Loucy (cell line): Measurements from ENCODE around the gene LOXL1.

Experiments used
- H2AFZ ChIP-seq: fragments of 200-600 bp; sonication (generic); 2 replicates; pipeline ENCODE4 v1.6.0; 2016; ENCODE audit warnings: antibody characterized with exemption, mild to moderate bottlenecking, low read length, moderate library complexity
- H3F3A ChIP-seq: fragments of 200-600 bp; 2 replicates; pipeline ENCODE4 v1.6.0; 2016; ENCODE audit warnings: antibody characterized with exemption, low read depth, mild to moderate bottlenecking
- H3K27me3 ChIP-seq: fragments of 200-600 bp; sonication (generic); 2 replicates; pipeline ENCODE4 v1.6.1; 2014; ENCODE audit warnings: low read length, mild to moderate bottlenecking; ENCODE audit not compliant: insufficient read depth, poor library complexity, severe bottlenecking
- H3K36me3 ChIP-seq: fragments of 200-600 bp; sonication (generic); 2 replicates; pipeline ENCODE4 v1.6.1; 2016; ENCODE audit warnings: low read length; ENCODE audit not compliant: insufficient read depth
- H3K4me1 ChIP-seq: fragments of 200-600 bp; sonication (generic); 2 replicates; pipeline ENCODE4 v1.5.1; 2014; ENCODE audit warnings: low read length, mild to moderate bottlenecking; ENCODE audit not compliant: insufficient read depth, poor library complexity, severe bottlenecking
- H3K4me2 ChIP-seq: fragments of 200-600 bp; sonication (generic); 2 replicates; pipeline ENCODE4 v1.6.0; 2014; ENCODE audit warnings: antibody characterized with exemption, low read length, low read depth, mild to moderate bottlenecking; ENCODE audit not compliant: poor library complexity, severe bottlenecking
- H3K4me3 ChIP-seq: fragments of 200-600 bp; sonication (generic); 2 replicates; pipeline ENCODE4 v1.5.1; 2014; ENCODE audit warnings: low read length, mild to moderate bottlenecking, mixed read lengths; ENCODE audit not compliant: poor library complexity, severe bottlenecking
- H3K79me2 ChIP-seq: fragments of 200-600 bp; sonication (generic); 2 replicates; pipeline ENCODE4 v1.6.1; 2014; ENCODE audit warnings: low read length; ENCODE audit not compliant: insufficient read depth
- H3K9ac ChIP-seq: fragments of 200-600 bp; sonication (generic); 2 replicates; pipeline ENCODE4 v1.6.0; 2014; ENCODE audit warnings: mild to moderate bottlenecking, low read depth, low read length, moderate library complexity; ENCODE audit not compliant: poor library complexity, severe bottlenecking
- H3K9me2 ChIP-seq: fragments of 200-600 bp; sonication (generic); replicated peaks from 2 replicates; pipeline ENCODE4 v1.6.1; 2016; ENCODE audit warnings: low read depth, low read length, mixed read lengths
- H3K9me3 ChIP-seq: fragments of 200-600 bp; sonication (generic); 2 replicates; pipeline ENCODE4 v1.6.1; 2014; ENCODE audit warnings: mild to moderate bottlenecking, antibody characterized with exemption, low read length, low read depth; ENCODE audit not compliant: insufficient read depth
- H4K20me1 ChIP-seq: fragments of 200-600 bp; sonication (generic); 2 replicates; pipeline ENCODE4 v1.6.0; 2014; ENCODE audit warnings: antibody characterized with exemption, low read length, mild to moderate bottlenecking; ENCODE audit not compliant: insufficient read depth, poor library complexity, severe bottlenecking
- CTCF ChIP-seq: fragments of 200-600 bp; sonication (generic); conservative IDR thresholded peaks from 2 replicates; pipeline ENCODE4 v1.5.1; 2014; ENCODE audit warnings: mild to moderate bottlenecking, antibody characterized with exemption, low read length
- EZH2phosphoT487 ChIP-seq: fragments of 200-600 bp; IDR thresholded peaks from 2 replicates; pipeline ENCODE4 v1.6.1; 2018; ENCODE audit warnings: antibody characterized with exemption, mild to moderate bottlenecking, moderate library complexity, borderline replicate concordance

Gene LOXL1

GRCh38 chr15:73886717-73887345 lies 39.4 kb upstream of the LOXL1 start:
- Histone ChIP-seq H3K27me3 (no peaks in the 10 kb centered on the region), H3K4me1 (no peaks in the 10 kb centered on the region), H2AFZ (no peak overlapping the region), H3K9me2 (no peaks in the 10 kb centered on the region), H3F3A (no peaks in the 10 kb centered on the region), H3K79me2 (no peaks in the 10 kb centered on the region), H3K4me3 (no peak overlapping the region), H3K36me3 (no peaks in the 10 kb centered on the region), H4K20me1 (no peaks in the 10 kb centered on the region), H3K9me3 (no peaks in the 10 kb centered on the region), H3K4me2 (no peak overlapping the region), H3K9ac (no peak overlapping the region)
- TF ChIP-seq CTCF: no peak

- Histone ChIP-seq H3K4me3 (no peak overlapping the region), H3K9ac (no peak overlapping the region), H3K4me1 (no peaks in the 10 kb centered on the region), H3K79me2 (no peaks in the 10 kb centered on the region), H3K4me2 (no peak overlapping the region), H3F3A (no peaks in the 10 kb centered on the region), H3K36me3 (no peaks in the 10 kb centered on the region), H3K27me3 (no peaks in the 10 kb centered on the region), H4K20me1 (no peaks in the 10 kb centered on the region), H3K9me3 (no peaks in the 10 kb centered on the region), H2AFZ (no peak overlapping the region), H3K9me2 (no peaks in the 10 kb centered on the region)
- no peak for TF ChIP-seq EZH2phosphoT487
Observed at GRCh38 chr15:73887481-73887880, 38.8 kb upstream of the LOXL1 start.

GRCh38 chr15:73888224-73889041 lies 37.8 kb upstream of the LOXL1 start:
- H3K27me3 ChIP-seq: no peaks in the 10 kb centered on the region
- H3K9ac ChIP-seq: no peak overlapping the region

More at GRCh38 chr15:73888224-73889041, 37.8 kb upstream of the LOXL1 start:
- Histone ChIP-seq H3K9me2 (no peaks in the 10 kb centered on the region), H3F3A (no peaks in the 10 kb centered on the region), H3K4me2 (no peak overlapping the region), H3K36me3 (no peaks in the 10 kb centered on the region), H3K79me2 (no peaks in the 10 kb centered on the region), H3K4me1 (no peaks in the 10 kb centered on the region), H4K20me1 (no peaks in the 10 kb centered on the region), H3K4me3 (no peak overlapping the region), H2AFZ (no peak overlapping the region), H3K9me3 (no peaks in the 10 kb centered on the region; the same call in 1 of the 2 replicates)
- no peak for TF ChIP-seq EZH2phosphoT487
- no peak for TF ChIP-seq CTCF
